ENCODE results near the gene PHC2. TPM values are rescaled to one million over a fixed set of nuclear protein-coding genes. Genes with fewer than 3 reads are reported as not detected.

The PHC2 gene
- total RNA-seq, 1 donor from 2014 or later: 31.3 TPM

GRCh38 chr1:33426916-33427315 lies 4.0 kb downstream of the PHC2 start:
- Histone ChIP-seq H3K9ac (ENCODE audit: low read depth in 1 of 3, low read length in 3 of 3) (peak overlapping the region in 1 of 3 donors; percentile 10), H3K36me3 (ENCODE audit: control insufficient read depth in 3 of 3, insufficient read depth in 3 of 3, low read length in 3 of 3) (no peaks in the 10 kb centered on the region), H3K4me1 (ENCODE audit: control insufficient read depth in 3 of 3, insufficient read depth in 3 of 3, low read length in 3 of 3) (peaks cover 25 to 50% (median 41%) of the 10 kb centered on the region in 3 donors), H3K27ac (ENCODE audit: low read depth, low read length) (peak overlapping the region; percentile 8), H3K9me3 (ENCODE audit: control insufficient read depth in 3 of 3, low read length in 3 of 3) (no peaks in the 10 kb centered on the region), H3K4me3 (ENCODE audit: low read length in 3 of 3) (no peak overlapping the region), H3K27me3 (ENCODE audit: control insufficient read depth in 3 of 3, insufficient read depth in 3 of 3, low read length in 3 of 3) (no peaks in the 10 kb centered on the region)

- Histone ChIP-seq H3K27ac (ENCODE audit: low read depth, low read length) (no peak overlapping the region), H3K4me3 (ENCODE audit: low read length in 3 of 3) (no peak overlapping the region), H3K9me3 (ENCODE audit: control insufficient read depth in 3 of 3, low read length in 3 of 3) (no peaks in the 10 kb centered on the region), H3K4me1 (ENCODE audit: control insufficient read depth in 3 of 3, insufficient read depth in 3 of 3, low read length in 3 of 3) (peaks cover 25 to 45% (median 41%) of the 10 kb centered on the region in 3 donors), H3K27me3 (ENCODE audit: control insufficient read depth in 3 of 3, insufficient read depth in 3 of 3, low read length in 3 of 3) (no peaks in the 10 kb centered on the region), H3K36me3 (ENCODE audit: control insufficient read depth in 3 of 3, insufficient read depth in 3 of 3, low read length in 3 of 3) (no peaks in the 10 kb centered on the region), H3K9ac (ENCODE audit: low read depth in 1 of 3, low read length in 3 of 3) (no peak overlapping the region)
Measured at GRCh38 chr1:33425900-33426299, 5.0 kb downstream of the PHC2 start.

GRCh38 chr1:33424610-33425009 lies 6.3 kb downstream of the PHC2 start:
- H3K36me3 ChIP-seq (ENCODE audit: control insufficient read depth in 3 of 3, insufficient read depth in 3 of 3, low read length in 3 of 3): no peaks in the 10 kb centered on the region
- no peak overlapping the region for H3K9ac ChIP-seq (ENCODE audit: low read depth in 1 of 3, low read length in 3 of 3)
- peaks cover 21 to 37% (median 35%) of the 10 kb centered on the region in 3 donors for H3K4me1 ChIP-seq (ENCODE audit: control insufficient read depth in 3 of 3, insufficient read depth in 3 of 3, low read length in 3 of 3)
- H3K4me3 ChIP-seq (ENCODE audit: low read length in 3 of 3): no peak overlapping the region
- no peaks in the 10 kb centered on the region for H3K27me3 ChIP-seq (ENCODE audit: control insufficient read depth in 3 of 3, insufficient read depth in 3 of 3, low read length in 3 of 3)
- H3K27ac ChIP-seq (ENCODE audit: low read depth, low read length): no peak overlapping the region
- H3K9me3 ChIP-seq (ENCODE audit: control insufficient read depth in 3 of 3, low read length in 3 of 3): no peaks in the 10 kb centered on the region

GRCh38 chr1:33424205-33424604 lies 6.7 kb downstream of the PHC2 start:
- no peaks in the 10 kb centered on the region for H3K9me3 ChIP-seq (ENCODE audit: control insufficient read depth in 3 of 3, low read length in 3 of 3)
- peaks cover 16 to 33% (median 31%) of the 10 kb centered on the region in 3 donors for H3K4me1 ChIP-seq (ENCODE audit: control insufficient read depth in 3 of 3, insufficient read depth in 3 of 3, low read length in 3 of 3)
- H3K9ac ChIP-seq (ENCODE audit: low read depth in 1 of 3, low read length in 3 of 3): no peak overlapping the region
- no peak overlapping the region for H3K4me3 ChIP-seq (ENCODE audit: low read length in 3 of 3)
- no peaks in the 10 kb centered on the region for H3K27me3 ChIP-seq (ENCODE audit: control insufficient read depth in 3 of 3, insufficient read depth in 3 of 3, low read length in 3 of 3)
- H3K36me3 ChIP-seq (ENCODE audit: control insufficient read depth in 3 of 3, insufficient read depth in 3 of 3, low read length in 3 of 3): no peaks in the 10 kb centered on the region
- no peak overlapping the region for H3K27ac ChIP-seq (ENCODE audit: low read depth, low read length)

- H3K36me3 ChIP-seq (ENCODE audit: control insufficient read depth in 3 of 3, insufficient read depth in 3 of 3, low read length in 3 of 3): no peaks in the 10 kb centered on the region
- no peak overlapping the region for H3K27ac ChIP-seq (ENCODE audit: low read depth, low read length)
- peaks cover 0 to 3% (median 3%) of the 10 kb centered on the region in 3 donors for H3K4me1 ChIP-seq (ENCODE audit: control insufficient read depth in 3 of 3, insufficient read depth in 3 of 3, low read length in 3 of 3)
- H3K9ac ChIP-seq (ENCODE audit: low read depth in 1 of 3, low read length in 3 of 3): no peak overlapping the region
- H3K27me3 ChIP-seq (ENCODE audit: control insufficient read depth in 3 of 3, insufficient read depth in 3 of 3, low read length in 3 of 3): no peaks in the 10 kb centered on the region
- H3K9me3 ChIP-seq (ENCODE audit: control insufficient read depth in 3 of 3, low read length in 3 of 3): no peaks in the 10 kb centered on the region
- H3K4me3 ChIP-seq (ENCODE audit: low read length in 3 of 3): no peak overlapping the region
Measured at GRCh38 chr1:33420870-33421775, 9.8 kb downstream of the PHC2 start.

GRCh38 chr1:33418811-33419210 lies 12.1 kb downstream of the PHC2 start:
- Histone ChIP-seq H3K27ac (ENCODE audit: low read depth, low read length) (no peak overlapping the region), H3K4me1 (ENCODE audit: control insufficient read depth in 3 of 3, insufficient read depth in 3 of 3, low read length in 3 of 3) (peaks cover 0 to 4% (median 0%) of the 10 kb centered on the region in 3 donors), H3K4me3 (ENCODE audit: low read length in 3 of 3) (no peak overlapping the region), H3K27me3 (ENCODE audit: control insufficient read depth in 3 of 3, insufficient read depth in 3 of 3, low read length in 3 of 3) (no peaks in the 10 kb centered on the region), H3K36me3 (ENCODE audit: control insufficient read depth in 3 of 3, insufficient read depth in 3 of 3, low read length in 3 of 3) (no peaks in the 10 kb centered on the region), H3K9ac (ENCODE audit: low read depth in 1 of 3, low read length in 3 of 3) (no peak overlapping the region), H3K9me3 (ENCODE audit: control insufficient read depth in 3 of 3, low read length in 3 of 3) (no peaks in the 10 kb centered on the region)

GRCh38 chr1:33414879-33415278 lies 16.0 kb downstream of the PHC2 start:
- Histone ChIP-seq H3K4me1 (ENCODE audit: control insufficient read depth in 3 of 3, insufficient read depth in 3 of 3, low read length in 3 of 3) (peaks cover 3 to 9% (median 7%) of the 10 kb centered on the region in 3 donors), H3K36me3 (ENCODE audit: control insufficient read depth in 3 of 3, insufficient read depth in 3 of 3, low read length in 3 of 3) (no peaks in the 10 kb centered on the region), H3K4me3 (ENCODE audit: low read length in 3 of 3) (no peak overlapping the region), H3K27ac (ENCODE audit: low read depth, low read length) (no peak overlapping the region), H3K9ac (ENCODE audit: low read depth in 1 of 3, low read length in 3 of 3) (no peak overlapping the region), H3K27me3 (ENCODE audit: control insufficient read depth in 3 of 3, insufficient read depth in 3 of 3, low read length in 3 of 3) (no peaks in the 10 kb centered on the region), H3K9me3 (ENCODE audit: control insufficient read depth in 3 of 3, low read length in 3 of 3) (no peaks in the 10 kb centered on the region)

- Histone ChIP-seq H3K27me3 (ENCODE audit: control insufficient read depth in 3 of 3, insufficient read depth in 3 of 3, low read length in 3 of 3) (no peaks in the 10 kb centered on the region), H3K36me3 (ENCODE audit: control insufficient read depth in 3 of 3, insufficient read depth in 3 of 3, low read length in 3 of 3) (no peaks in the 10 kb centered on the region), H3K9ac (ENCODE audit: low read depth in 1 of 3, low read length in 3 of 3) (peak overlapping the region in 1 of 3 donors; percentile 47), H3K4me1 (ENCODE audit: control insufficient read depth in 3 of 3, insufficient read depth in 3 of 3, low read length in 3 of 3) (peaks cover 9 to 13% (median 11%) of the 10 kb centered on the region in 3 donors), H3K9me3 (ENCODE audit: control insufficient read depth in 3 of 3, low read length in 3 of 3) (no peaks in the 10 kb centered on the region), H3K4me3 (ENCODE audit: low read length in 3 of 3) (peak overlapping the region; percentile 7 to 36 (median 28)), H3K27ac (ENCODE audit: low read depth, low read length) (peak overlapping the region; percentile 16)
Measured at GRCh38 chr1:33410091-33410701, 20.7 kb downstream of the PHC2 start.

- no peaks in the 10 kb centered on the region for H3K9me3 ChIP-seq (ENCODE audit: control insufficient read depth in 3 of 3, low read length in 3 of 3)
- no peaks in the 10 kb centered on the region for H3K27me3 ChIP-seq (ENCODE audit: control insufficient read depth in 3 of 3, insufficient read depth in 3 of 3, low read length in 3 of 3)
- H3K4me3 ChIP-seq (ENCODE audit: low read length in 3 of 3): peak overlapping the region; percentile 11 to 36 (median 22)
- H3K36me3 ChIP-seq (ENCODE audit: control insufficient read depth in 3 of 3, insufficient read depth in 3 of 3, low read length in 3 of 3): no peaks in the 10 kb centered on the region
- peak overlapping the region; percentile 4 to 34 (median 34) for H3K9ac ChIP-seq (ENCODE audit: low read depth in 1 of 3, low read length in 3 of 3)
- peak overlapping the region; percentile 84 for H3K27ac ChIP-seq (ENCODE audit: low read depth, low read length)
- peaks cover 9 to 11% (median 11%) of the 10 kb centered on the region in 3 donors for H3K4me1 ChIP-seq (ENCODE audit: control insufficient read depth in 3 of 3, insufficient read depth in 3 of 3, low read length in 3 of 3)
Measured at GRCh38 chr1:33408093-33408436, 22.8 kb downstream of the PHC2 start.
